ENCODE data around the gene COPS3.

DNA sequence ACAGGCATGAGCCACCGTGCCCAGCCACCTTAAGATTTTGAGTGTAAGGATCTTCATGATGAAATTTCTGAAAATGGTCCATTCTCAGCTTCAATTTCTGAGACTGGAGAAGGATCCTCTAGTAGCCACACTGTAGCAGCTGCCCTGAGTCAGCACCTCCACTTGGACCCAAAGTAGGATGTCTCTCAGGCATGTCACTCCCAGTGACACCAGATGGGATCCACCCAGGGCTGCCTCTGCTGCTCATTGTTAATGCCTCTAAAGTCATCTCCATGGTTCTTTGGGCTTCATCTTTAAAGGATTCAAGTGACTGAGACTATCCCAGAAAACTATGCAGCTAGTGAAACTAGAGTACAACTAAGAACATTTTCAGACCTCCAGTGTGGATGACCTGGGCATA is 82.8 kb downstream of the COPS3 start:
- TF ChIP-seq, protein P1, sequence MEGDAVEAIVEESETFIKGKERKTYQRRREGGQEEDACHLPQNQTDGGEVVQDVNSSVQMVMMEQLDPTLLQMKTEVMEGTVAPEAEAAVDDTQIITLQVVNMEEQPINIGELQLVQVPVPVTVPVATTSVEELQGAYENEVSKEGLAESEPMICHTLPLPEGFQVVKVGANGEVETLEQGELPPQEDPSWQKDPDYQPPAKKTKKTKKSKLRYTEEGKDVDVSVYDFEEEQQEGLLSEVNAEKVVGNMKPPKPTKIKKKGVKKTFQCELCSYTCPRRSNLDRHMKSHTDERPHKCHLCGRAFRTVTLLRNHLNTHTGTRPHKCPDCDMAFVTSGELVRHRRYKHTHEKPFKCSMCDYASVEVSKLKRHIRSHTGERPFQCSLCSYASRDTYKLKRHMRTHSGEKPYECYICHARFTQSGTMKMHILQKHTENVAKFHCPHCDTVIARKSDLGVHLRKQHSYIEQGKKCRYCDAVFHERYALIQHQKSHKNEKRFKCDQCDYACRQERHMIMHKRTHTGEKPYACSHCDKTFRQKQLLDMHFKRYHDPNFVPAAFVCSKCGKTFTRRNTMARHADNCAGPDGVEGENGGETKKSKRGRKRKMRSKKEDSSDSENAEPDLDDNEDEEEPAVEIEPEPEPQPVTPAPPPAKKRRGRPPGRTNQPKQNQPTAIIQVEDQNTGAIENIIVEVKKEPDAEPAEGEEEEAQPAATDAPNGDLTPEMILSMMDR (IDR thresholded peaks at IDR 0.05), result no peak
- no peak for TF ChIP-seq POLR2A (IDR thresholded peaks at IDR 0.05)
- no peak for TF ChIP-seq EP300 (IDR thresholded peaks at IDR 0.05)

All from ovary (tissue), 3 donors.